Skin epidermis (tissue), 12 donors: ENCODE measurements around the gene PDK4.
A peak's percentile ranks its signal among the peaks of the same experiment; 100 is the strongest.

Source experiments
- H3K27ac ChIP-seq, 21 experiments: fragments of 200-600 bp; sonication (generic) in 11 of 21; one replicate each; pipeline ENCODE4 v1.5.0; 2020; ENCODE audit warnings: mild to moderate bottlenecking in 3 of 21, inconsistent platforms in 2 of 21, moderate library complexity in 2 of 21
- H3K4me3 ChIP-seq, 7 experiments: fragments of 200-600 bp; sonication (generic) in 2 of 7; one replicate each; pipeline ENCODE4 v1.5.0; 2020; ENCODE audit warnings: inconsistent platforms in 2 of 7, mild to moderate bottlenecking in 2 of 7, moderate library complexity in 1 of 7

The PDK4 gene

DNA sequence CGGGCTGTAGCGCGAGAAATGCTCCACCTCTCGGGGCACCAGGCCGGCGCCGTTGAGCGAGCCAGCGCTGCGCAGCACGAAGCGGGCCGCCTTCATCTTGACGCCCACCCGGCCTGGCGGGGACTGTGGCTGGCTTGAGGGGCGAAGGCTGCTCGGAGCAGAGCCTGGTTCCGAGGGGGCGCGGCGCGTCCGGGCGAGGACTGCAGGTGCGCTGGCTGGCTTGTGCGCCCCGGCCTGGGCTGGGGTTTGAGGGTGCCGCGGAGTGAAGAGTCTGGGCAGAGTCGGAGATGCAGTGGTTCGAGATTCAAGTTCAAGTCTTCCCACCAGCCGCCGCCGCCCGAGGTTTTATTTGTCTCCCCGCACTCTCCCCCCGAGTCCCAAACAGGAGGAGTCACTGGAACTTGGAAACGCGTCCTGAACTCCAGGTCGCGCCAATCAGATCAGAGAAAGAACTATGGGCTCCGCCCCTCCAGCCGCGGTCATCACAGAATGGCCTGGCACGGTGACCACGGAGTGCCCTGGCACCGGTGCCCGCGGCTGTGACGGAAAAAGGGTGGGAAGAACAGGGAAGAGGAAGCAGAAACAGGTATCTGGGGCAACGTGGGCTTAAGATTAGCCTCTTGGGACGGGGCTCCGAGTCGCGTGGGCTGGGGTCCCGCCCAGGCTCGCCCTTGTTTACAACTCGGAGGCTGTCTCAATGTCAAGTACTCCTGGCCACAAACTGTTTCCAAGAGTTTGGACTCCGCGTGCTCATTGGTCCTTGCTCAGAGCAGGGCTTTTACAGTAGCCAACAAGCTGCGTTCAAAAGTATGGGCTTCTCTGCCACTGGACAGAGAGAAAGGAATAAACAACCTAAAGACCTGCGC lies at the start of gene PDK4:
Gene PDK4 (minus strand): TSS at position 319 of the 866 bp plus-strand sequence. CDS start 223 bp downstream, at position 96.
- H3K4me3 ChIP-seq, result peak within 1 kb of the TSS; percentile 38 to 53 (median 51)
- peak within 1 kb of the TSS in 19 of 21 experiments; percentile 3 to 95 (median 83) for H3K27ac ChIP-seq

DNA sequence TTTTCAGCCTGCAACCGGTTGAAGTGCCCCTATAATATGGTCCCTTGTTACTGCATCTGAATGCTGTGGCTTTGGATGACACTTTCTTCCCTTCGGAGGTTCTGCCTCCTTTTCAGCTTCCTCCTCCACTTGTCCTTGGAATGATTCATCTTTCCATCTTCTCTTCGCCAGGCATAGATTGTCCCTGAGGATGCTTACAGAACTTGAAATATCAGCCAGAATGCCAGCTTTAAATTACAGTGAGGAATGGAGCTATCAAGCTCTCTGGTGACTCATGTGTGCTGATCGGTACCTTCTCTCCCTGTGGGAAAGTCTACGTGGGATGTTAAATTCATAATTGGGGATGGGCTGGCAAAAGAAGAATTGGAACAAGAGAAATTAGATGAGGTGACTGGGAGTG lies 45.9 kb upstream of the PDK4 start:
- Histone ChIP-seq H3K27ac (no peak overlapping the region), H3K4me3 (no peak overlapping the region)

DNA sequence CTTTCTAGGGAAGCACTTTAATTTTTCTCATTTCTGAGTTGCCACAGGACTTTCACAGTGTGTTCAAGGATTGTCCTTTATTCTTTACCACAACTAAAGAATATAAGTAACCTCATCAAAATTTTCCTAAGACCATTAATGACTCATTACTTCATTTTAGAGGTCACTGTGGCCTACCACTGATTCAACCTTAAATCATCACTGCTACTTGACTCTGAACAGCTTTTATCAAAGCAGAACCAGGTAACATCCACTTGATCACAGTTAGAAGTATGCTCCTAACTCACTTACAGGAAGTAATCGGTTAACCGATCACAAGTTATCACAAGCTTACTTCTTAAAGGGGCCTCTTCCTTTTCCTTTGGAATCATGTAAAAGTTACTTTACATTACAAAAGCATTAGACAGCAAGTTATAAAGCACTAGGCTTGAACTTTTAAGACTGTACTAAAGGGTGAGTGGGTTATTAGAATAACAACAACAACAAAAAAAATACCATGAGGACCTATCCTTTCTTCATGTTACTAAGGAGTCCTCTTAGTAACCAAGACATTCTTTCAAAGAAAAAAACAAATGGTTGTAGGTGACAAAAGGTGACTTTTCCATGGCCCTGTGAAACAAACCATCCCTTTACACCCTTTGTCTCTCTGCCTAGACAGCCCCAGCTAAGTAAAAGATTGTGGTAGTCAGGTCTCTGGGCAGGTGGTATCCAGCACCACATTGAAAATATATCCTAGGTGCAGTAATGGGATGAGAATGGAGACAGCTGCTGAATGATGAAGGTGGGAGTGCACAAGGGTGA lies 40.0 kb upstream of the PDK4 start:
- H3K27ac ChIP-seq, result no peak overlapping the region
- H3K4me3 ChIP-seq, result no peak overlapping the region

DNA sequence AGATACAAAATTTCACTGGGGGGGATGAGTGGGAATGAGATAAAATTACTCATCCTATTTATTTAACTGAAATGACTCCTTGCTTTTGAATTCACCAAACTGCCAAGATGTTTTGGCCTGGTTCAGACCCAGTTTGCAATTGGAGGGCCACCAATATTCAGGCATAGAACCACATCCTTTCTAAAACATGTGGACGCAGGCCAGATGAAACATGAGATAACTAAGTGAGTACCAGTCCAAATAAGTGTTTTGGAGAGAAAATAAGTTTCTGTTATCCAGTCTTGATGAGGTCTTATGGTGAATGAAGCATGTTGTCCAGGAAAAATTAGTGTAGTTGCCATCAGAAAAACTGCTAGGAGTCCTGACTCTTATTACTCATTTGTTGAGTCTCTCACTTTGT lies 36.3 kb upstream of the PDK4 start:
- Histone ChIP-seq H3K27ac (no peak overlapping the region), H3K4me3 (no peak overlapping the region)

DNA sequence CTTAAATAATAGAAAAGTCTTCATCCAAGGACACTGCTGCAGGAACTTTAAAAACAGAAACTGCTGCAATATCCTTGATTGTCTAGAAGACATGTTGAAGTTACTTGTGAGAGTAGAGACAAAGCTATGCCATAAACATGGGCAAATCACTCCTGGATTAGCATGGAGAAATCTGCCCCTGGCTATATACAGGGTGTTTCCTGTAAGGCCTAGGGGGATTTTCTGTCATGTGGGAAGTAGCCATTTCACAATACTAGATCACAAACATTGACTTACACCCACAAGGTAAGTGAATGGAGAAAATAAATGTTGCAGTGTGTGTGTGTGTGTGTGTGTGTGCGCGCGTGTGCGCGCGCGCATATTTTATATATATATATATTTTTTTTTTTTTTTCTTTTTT lies 35.2 kb upstream of the PDK4 start:
- no peak overlapping the region for H3K27ac ChIP-seq
- H3K4me3 ChIP-seq, result no peak overlapping the region

DNA sequence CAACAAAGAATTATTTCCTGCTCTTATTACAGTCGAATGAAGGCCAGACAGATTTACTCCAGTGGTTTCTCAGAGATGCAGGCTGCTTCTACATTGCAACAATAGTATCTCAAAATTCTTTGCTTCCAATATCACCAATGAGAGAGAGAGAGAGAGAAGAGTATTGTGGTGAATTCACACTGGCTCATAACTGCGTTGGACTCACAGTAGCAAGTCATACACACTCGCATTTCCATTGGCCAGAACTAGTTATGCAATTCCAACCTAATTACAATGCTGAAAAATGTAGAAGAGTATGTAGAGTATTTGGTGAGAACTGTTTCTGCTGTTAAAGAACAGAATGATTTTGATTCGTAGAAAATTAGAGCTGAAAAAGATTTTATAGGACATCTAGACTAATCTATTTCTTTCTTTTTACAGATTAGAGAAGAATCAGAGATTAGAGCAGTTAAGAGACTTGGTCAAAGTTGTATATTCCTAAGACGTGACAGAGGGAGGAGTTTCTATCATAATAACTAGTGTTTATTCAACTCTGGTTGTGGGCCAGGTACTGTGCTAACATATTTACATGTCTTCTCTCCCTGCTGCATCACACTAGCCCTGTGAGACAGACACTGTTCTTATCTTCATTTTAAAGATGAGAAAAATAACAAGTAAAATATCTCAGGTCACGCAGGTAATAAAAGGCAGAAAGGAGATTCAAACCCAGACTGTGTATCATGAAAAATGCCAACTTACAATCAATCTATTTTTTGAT lies 34.6 kb upstream of the PDK4 start:
- Histone ChIP-seq H3K4me3 (no peak overlapping the region), H3K27ac (no peak overlapping the region)

DNA sequence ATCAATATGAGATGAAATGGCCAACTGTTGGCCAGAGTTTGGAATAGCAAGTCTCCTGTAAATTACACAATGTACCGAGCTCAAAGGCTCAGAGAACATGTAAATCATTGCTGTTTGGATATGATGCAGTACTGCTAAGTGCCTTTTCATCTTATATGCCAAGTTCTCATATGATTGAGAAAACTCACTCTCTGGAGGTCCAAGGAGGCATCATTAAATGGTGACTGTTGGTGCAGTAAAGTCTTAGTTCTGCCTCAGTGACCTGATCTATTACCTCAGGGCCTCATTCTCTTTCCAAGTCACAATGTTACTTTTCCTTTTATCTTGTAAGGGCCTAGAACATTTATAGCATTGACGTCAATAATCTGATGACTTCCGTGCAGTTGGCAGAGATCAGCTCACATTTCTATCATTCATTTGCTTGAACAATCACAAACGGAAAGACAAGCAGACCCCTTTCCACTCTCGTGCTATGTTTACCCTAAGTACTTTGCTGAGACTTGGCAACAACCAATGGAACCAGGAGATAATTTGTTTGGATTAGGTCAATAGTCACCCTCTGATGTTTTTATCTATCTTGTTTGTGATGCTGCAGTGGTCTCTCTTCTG lies 32.6 kb upstream of the PDK4 start:
- H3K4me3 ChIP-seq, result no peak overlapping the region
- no peak overlapping the region for H3K27ac ChIP-seq

DNA sequence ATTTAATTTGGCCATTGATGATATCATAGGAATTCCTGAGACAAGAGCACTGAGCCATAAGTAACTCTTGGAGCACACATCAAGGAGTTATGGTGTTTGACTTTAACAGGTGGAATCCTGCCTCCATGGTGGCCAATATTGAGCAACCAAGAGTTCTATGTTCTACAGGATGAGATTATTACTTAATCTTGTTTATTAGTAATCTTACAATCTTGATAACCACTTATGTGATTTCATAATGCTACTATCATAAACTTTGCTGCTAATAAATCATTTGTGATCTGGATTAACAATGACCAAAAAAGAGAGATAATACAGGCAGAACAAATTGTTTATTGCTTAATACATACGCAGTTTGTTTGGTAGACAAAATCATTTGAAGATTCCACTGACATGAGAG lies 27.5 kb upstream of the PDK4 start:
- no peak overlapping the region for H3K4me3 ChIP-seq

DNA sequence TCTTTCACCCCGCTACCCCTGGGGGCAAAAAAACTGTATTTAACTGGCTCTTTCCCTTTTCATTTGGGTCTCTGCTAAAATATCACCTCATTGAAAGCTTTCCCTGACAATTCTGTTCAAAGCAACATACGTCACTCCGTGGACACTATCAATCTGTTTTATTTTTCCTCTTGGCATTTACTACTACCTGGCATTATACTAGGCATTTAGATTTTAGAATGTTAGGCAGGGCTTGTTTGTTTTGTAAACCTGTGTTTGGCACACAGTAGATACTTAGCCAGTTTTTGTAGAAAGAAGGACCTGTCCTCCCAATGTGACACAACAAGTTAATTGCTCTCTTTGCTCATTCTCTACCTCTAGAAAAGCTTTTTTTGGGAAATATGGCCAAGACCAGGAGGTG lies 26.5 kb upstream of the PDK4 start:
- Histone ChIP-seq H3K4me3 (no peak overlapping the region), H3K27ac (no peak overlapping the region)

More for the DNA sequence above, 27.5 kb upstream of the PDK4 start:
- H3K27ac ChIP-seq, result no peak overlapping the region

DNA sequence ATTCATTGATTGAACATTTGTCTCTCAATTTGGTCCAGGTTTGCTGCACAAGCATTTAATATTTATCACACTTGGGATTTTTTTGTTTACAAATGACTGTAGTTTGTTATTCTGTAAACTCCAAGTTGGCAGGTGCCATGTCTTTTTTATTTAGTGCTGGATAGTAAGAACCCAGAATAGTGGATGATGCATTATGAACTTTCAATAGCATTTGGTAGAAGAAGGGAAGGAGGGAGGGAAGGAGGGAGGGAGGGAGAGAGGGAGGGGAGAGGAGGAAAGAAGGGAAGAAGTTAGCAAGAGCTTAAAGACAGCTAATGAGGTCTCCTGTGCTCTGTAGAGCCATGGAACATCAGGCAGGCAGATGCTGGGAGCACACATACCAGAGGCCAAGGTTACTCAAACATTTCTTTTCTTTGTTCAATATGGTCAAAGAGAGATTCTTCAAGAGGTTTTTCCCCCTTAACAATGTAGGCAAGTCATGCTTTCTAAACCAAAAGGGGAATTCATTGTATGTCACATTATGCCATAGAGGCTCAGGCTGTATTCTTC lies 25.8 kb upstream of the PDK4 start:
- no peak overlapping the region for H3K27ac ChIP-seq
- H3K4me3 ChIP-seq, result no peak overlapping the region

DNA sequence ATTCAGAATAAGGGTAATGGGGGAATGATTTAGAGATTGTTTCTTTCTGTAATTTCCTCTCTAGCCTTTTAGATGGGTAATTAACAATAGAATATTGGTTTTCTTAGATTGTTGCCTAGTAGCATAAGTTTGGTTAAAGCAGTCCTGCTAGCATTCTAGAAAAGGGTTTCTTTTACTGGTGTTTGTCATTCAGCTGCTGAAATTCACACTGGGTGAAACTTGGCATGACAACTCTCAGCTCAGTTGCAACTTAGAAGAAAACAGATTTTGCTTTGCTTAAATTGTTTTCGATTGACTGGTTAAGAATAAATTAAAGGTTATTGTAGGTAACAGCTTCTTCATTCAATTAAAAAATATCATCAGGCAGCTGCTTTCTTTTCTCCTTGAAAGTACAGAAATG lies 25.1 kb upstream of the PDK4 start:
- Histone ChIP-seq H3K27ac (no peak overlapping the region), H3K4me3 (no peak overlapping the region)

DNA sequence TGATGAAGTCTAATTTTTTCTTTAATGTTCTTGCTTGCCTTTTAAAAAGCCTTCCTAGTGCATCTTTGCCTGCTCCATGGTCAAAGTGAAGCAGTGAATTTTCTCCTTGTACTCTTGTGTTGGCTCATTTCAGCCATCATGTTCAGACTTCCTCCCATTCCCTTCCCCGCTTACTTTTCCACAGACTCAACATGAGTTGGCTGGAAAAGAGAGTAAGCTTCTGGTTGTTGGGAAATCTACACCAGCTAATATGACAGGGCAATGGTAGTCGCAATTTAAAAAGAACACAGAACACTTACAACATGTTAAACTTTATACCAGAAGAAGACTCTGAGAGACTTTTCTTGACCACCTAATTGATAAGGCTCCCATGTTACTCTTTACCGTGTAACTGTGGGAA lies 24.3 kb upstream of the PDK4 start:
- Histone ChIP-seq H3K27ac (no peak overlapping the region), H3K4me3 (no peak overlapping the region)

DNA sequence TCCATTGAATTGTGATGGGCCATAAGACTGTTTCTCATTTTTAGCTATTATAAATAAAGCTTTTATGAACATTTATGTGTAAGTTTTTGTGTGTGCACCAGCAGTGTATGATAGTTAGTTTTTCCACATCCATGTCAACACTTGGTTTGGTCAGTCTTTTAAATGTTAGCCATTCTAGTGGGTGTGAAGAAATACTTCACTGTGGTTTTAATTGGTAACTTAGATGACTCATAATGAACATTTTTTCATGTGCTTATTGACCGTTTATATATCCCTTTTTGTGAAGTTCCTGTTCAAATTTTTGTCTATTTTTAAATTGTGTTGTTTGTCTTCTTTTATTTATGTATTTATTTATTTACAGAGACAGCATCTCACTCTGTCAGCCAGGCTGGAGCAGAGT lies 23.6 kb upstream of the PDK4 start:
- H3K27ac ChIP-seq, result no peak overlapping the region
- no peak overlapping the region for H3K4me3 ChIP-seq

DNA sequence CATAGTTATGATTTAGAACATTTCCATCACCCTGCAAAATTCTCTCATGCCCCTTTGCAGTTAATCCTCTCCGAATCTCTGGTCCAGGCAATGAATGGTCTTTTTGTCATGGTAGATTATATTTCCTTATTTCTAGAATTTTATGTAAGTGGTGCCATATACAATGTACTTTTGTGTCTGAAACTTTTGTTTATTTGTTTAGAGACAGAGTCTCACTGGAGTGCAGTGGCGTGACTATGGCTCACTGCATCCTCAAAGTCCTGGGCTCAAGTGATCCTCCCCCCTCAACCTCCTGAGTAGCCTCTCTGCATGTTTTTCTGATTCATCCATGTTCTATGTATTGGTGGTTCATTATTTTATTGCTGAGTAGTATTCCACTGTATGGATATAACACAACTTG lies 23.2 kb upstream of the PDK4 start:
- H3K4me3 ChIP-seq, result no peak overlapping the region
- no peak overlapping the region for H3K27ac ChIP-seq

DNA sequence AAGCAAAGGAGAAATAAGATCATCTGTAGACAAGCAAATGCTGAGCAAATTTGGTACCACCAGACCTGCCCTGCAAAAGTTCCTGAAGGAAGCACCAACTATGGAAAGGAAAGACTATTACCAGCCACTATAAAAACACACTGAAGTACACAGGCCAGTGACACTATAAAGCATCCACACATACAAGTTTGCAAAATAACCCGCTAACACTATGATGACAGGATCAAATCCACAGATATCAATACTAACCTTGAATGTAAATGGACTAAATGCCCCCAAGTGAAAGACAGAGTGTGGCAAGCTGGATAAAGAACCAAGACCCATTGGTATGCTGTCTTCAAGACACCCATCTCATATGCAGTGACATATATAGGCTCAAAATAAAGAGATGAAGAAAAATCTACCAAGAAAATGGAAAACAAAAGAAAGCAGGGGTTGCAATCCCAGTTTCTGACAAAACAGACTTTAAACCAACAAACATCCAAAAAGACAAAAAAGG lies 18.2 kb upstream of the PDK4 start:
- Histone ChIP-seq H3K4me3 (no peak overlapping the region), H3K27ac (no peak overlapping the region)

DNA sequence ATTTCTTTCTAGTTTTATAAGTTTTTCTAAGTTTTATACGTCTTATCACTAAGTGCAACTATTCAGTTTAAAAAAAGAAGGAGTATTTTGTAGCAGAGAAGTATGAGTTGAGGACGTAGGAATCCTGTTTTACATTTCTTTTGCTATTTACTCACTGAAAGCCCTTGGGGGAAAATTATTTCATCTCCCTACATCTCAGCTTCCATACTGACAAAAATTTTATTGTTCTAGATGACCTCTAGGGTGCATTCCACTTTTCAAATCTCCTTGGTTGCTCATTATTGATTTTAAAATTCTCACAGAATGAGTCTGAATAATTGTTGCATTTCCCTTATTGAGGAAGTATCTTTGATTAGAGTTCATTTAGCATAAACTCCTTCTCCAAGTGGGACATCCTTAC lies 14.9 kb upstream of the PDK4 start:
- H3K4me3 ChIP-seq, result no peak overlapping the region
- H3K27ac ChIP-seq, result no peak overlapping the region

DNA sequence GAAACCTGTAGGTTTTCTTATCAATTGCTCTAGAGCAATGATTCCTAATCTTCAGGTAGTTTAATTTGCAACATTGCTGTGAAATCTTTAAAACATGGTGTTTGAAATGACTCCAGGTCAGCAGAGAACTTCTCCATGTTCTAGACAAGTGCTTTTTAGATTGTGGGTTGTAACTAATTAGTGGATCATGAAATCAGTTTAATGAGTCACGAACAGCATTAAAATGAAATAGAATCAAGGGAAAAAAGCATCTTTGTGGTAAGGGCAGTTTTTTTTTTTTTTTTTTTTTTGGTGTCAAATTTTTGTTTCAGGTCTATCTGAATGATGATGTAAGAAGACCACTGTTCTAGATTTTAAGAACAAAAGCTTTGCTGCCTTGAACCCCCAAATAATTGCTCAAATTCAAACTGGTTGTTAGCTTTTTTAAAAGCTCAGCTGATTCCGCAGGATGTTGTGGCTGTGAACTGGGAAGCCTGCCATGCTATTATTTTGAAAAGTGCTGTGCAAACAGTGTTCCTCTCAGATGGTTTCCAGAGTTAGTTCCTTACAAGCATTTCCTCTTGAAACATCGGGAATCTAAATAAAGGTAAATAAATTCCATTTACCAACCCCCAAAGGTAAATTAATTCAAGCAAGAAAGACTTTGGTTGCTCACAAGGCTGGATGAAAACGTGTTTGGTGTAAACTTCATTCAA lies 13.1 kb upstream of the PDK4 start:
- H3K4me3 ChIP-seq, result no peak overlapping the region
- peak overlapping the region in 18 of 21 experiments; percentile 2 to 86 (median 58) for H3K27ac ChIP-seq

DNA sequence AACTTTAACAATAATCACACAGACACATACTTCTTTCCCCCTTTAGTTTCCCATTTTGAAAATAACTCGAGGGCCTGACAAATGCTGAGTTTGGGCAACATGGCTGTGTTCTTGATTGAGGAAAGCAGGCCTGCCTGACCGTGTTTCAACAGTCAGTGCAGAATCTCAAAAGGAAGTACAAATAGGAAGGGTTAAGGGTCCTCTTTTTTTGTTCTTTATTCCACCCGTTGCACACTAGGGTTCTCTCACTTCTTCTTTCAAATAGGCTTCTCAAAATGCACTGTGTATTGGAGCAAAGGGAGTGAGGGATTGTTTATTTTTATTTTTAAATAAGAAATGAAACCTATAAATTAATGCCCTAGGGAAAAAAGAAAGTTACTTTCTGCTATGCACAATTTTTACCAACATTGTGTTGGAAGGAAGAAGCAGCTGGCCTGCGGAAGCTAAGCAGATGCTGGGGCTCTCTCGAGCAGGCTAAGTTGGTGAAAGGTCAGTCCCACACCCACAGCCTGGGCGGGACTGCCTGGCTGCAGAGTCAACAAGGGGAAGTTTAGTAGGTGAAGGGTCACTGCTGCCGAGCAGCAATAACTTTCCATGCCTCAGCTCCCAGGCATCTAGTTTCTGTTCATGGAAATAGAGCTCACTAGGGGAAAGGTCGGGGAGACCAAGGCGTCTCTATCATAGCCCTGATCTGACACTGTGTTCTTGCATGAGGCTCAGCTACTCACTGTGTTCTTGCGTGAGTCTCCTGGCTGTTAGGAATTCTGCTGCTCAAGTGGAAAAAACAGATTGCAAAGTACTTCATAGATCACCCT lies 12.2 kb upstream of the PDK4 start:
- Histone ChIP-seq H3K4me3 (no peak overlapping the region), H3K27ac (peak overlapping the region in 19 of 21 experiments; percentile 2 to 86 (median 66))
